K562 (cell line): ENCODE data around the gene RXRA. TPM values are rescaled to one million over a fixed set of nuclear protein-coding genes. Genes with fewer than 3 reads are reported as not detected.

ENCODE experiments used
- E2F6 ChIP-seq, 2 experiments: IDR thresholded peaks; 2 replicates each; pipeline ENCODE4 v1.6.1; 2011; ENCODE audit warnings: borderline replicate concordance in 1 of 2, control low read depth in 1 of 2, low read depth in 1 of 2, low read length in 1 of 2, mild to moderate bottlenecking in 1 of 2, mixed read lengths in 1 of 2, moderate library complexity in 1 of 2; ENCODE audit not compliant: insufficient read depth in 1 of 2, insufficient read length in 1 of 2, poor library complexity in 1 of 2, severe bottlenecking in 1 of 2; ENCODE audit errors: extremely low read depth in 1 of 2
- FOXA3 ChIP-seq, 2 experiments: fragments of 450-650 bp in 1 of 2; sonication (generic) in 1 of 2; formaldehyde crosslinking; IDR thresholded peaks in 1 of 2; conservative IDR thresholded peaks in 1 of 2; 2 replicates each; pipeline versions ENCODE4 v1.4.0 to v1.8.0; 2020 to 2022; ENCODE audit warnings: mild to moderate bottlenecking in 2 of 2, missing genetic modification reagents in 1 of 2
- HDAC3 ChIP-seq: fragments of 450-650 bp; IDR thresholded peaks from 2 replicates; pipeline ENCODE4 v1.6.1; 2018; ENCODE audit warnings: borderline replicate concordance, mild to moderate bottlenecking, moderate library complexity; ENCODE audit not compliant: partially characterized antibody
- NONO ChIP-seq, 2 experiments: fragments of 200-400 bp in 1 of 2; fragments of 450-650 bp in 1 of 2; formaldehyde crosslinking in 1 of 2; IDR thresholded peaks; 2 replicates each; pipeline ENCODE4 v1.6.1; 2017; ENCODE audit warnings: low read depth in 2 of 2, mild to moderate bottlenecking in 2 of 2, moderate library complexity in 2 of 2, low read length in 1 of 2
- PHF20 ChIP-seq: fragments of 450-650 bp; IDR thresholded peaks from 2 replicates; pipeline ENCODE4 v1.6.1; 2018; ENCODE audit not compliant: partially characterized antibody
- RAD51 ChIP-seq: fragments of 450-650 bp; IDR thresholded peaks from 2 replicates; pipeline ENCODE4 v1.7.1; 2016; ENCODE audit warnings: low read depth, mild to moderate bottlenecking, borderline replicate concordance
- SMAD2 ChIP-seq: fragments of 150-350 bp; IDR thresholded peaks from 2 replicates; pipeline ENCODE4 v1.6.1; 2014; ENCODE audit warnings: low read depth, mild to moderate bottlenecking, low read length
- TBP ChIP-seq: optimal IDR thresholded peaks from 2 replicates; pipeline ENCODE3; 2011; ENCODE audit warnings: low read depth, low read length, improper control_type of control experiment
- TEAD1 ChIP-seq, 2 experiments: fragments of 450-650 bp in 1 of 2; sonication (generic) in 1 of 2; formaldehyde crosslinking; IDR thresholded peaks; 2 replicates each; pipeline versions ENCODE4 v1.4.0 to v1.8.0; 2020 to 2022; ENCODE audit warnings: mild to moderate bottlenecking in 2 of 2, missing genetic modification reagents in 1 of 2
- YY1 ChIP-seq, 3 experiments: IDR thresholded peaks; 2 replicates each; pipeline ENCODE4 v1.6.1; 2011; ENCODE audit warnings: low read length in 2 of 3, mild to moderate bottlenecking in 2 of 3, moderate library complexity in 2 of 3, borderline replicate concordance in 1 of 3, control low read depth in 1 of 3, low read depth in 1 of 3; ENCODE audit not compliant: insufficient read depth in 3 of 3, insufficient replicate concordance in 2 of 3, control insufficient read depth in 1 of 3, insufficient read length in 1 of 3; ENCODE audit errors: extremely low read depth in 1 of 3
- ZNF668 ChIP-seq: fragments of 250-450 bp; sonication (Bioruptor Pico); IDR thresholded peaks from 2 replicates; pipeline ENCODE4 v1.8.0; 2022; ENCODE audit warnings: mild to moderate bottlenecking, inconsistent platforms
- polyA plus RNA-seq, 8 experiments: library from polyadenylated mRNA; depleted of rRNA in 4 of 8; stranded (reverse) in 5 of 8; unstranded in 3 of 8; fragments of >200 nt; fragmentation: Nextera tagmentation in 2 of 8; fragmentation: Illumina TruSeq in 1 of 8; extraction: Ambion mirVana in 2 of 8; extraction: Trizol in 1 of 8; gene quantifications; 2 replicates each; pipeline versions ENCODE4 v1.2.1 to v1.2.3, GENCODE V29; 2011 to 2014; ENCODE audit warnings: inconsistent platforms in 1 of 8, missing spikeins in 1 of 8
- total RNA-seq, 7 experiments: library from RNA; depleted of rRNA in 6 of 7; stranded (reverse); fragments of >200 nt in 6 of 7; fragmentation: Illumina TruSeq in 2 of 7; extraction: Trizol in 2 of 7; gene quantifications; 2 replicates each; pipeline versions ENCODE4 v1.2.1 to v1.2.3, GENCODE V29; 2011 to 2021; ENCODE audit warnings: low replicate concordance in 1 of 7
- TF ChIP-seq, protein P1 (sequence below): sonication (generic); formaldehyde crosslinking; IDR thresholded peaks from 2 replicates; pipeline ENCODE4 v1.9.0; 2022; ENCODE audit warnings: mild to moderate bottlenecking, missing genetic modification reagents
- TF ChIP-seq, protein P2 (sequence below): sonication (generic); formaldehyde crosslinking; IDR thresholded peaks from 2 replicates; pipeline ENCODE4 v1.8.0; 2023; ENCODE audit warnings: mild to moderate bottlenecking, missing genetic modification reagents
- TF ChIP-seq, protein P3 (sequence below): sonication (generic); formaldehyde crosslinking; IDR thresholded peaks from 2 replicates; pipeline ENCODE4 v1.9.0; 2022; ENCODE audit warnings: mild to moderate bottlenecking, missing genetic modification reagents

Gene RXRA
- total and polyA plus RNA-seq, 9 of the 15 experiments (the other 6 are each of a cell fraction or from before 2014, with no cell fraction given): 0.35 to 23.6 (median 4.6) TPM

DNA sequence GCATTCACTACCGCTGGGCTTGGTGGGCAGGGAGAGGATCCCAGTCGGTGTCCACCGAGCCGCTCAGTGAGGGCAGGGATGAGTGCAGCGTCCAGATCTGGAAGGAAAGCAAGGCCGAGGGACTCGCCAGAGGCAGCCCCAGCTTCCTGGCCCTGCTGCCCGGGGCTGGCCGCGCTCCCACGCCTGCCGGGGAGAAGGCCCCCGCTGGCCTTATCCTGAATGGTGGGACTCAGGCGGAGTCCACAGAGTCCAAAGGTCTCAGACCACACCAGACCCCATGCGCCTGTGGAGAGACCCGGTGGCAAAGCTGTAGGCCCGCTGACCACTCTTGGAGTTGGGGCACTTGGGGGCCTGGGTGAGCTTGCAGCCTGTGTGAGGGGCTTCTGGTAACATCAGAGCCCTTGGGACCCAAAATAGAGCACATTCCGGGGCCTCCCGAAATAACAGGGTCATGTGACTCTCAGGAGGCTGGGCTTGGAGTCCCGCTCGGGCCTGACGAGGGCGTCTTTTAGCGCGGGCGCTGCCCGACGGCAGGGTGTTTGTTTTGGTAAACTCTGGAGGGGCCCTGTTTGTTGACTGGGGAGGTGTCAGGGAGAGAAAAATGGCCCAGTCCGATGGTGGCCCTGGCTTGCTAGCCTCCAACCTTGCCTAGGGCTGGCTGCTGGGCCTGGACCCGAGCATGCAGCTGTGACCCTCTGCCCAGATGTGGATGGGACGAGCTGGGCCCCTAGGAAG, 2.8 kb downstream of the RXRA start (continued):
- TF ChIP-seq, protein P1, sequence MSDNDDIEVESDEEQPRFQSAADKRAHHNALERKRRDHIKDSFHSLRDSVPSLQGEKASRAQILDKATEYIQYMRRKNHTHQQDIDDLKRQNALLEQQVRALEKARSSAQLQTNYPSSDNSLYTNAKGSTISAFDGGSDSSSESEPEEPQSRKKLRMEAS (CRISPR knock-in tag): 0 out of 2 replicates have a peak, but pooled peaks have one; percentile 29
- TF ChIP-seq SMAD2: no peak
- TF ChIP-seq YY1 (IDR thresholded peaks at IDR 0.05; ENCODE audit: borderline replicate concordance in 1 of 3, control insufficient read depth in 1 of 3, extremely low read depth in 1 of 3, insufficient read depth in 3 of 3, insufficient read length in 1 of 3, insufficient replicate concordance in 2 of 3, low read depth in 1 of 3, low read length in 2 of 3): no peak
- no peak for TF ChIP-seq NONO (IDR thresholded peaks at IDR 0.05; ENCODE audit: low read depth in 2 of 2, low read length in 1 of 2)
- TF ChIP-seq, protein P2, sequence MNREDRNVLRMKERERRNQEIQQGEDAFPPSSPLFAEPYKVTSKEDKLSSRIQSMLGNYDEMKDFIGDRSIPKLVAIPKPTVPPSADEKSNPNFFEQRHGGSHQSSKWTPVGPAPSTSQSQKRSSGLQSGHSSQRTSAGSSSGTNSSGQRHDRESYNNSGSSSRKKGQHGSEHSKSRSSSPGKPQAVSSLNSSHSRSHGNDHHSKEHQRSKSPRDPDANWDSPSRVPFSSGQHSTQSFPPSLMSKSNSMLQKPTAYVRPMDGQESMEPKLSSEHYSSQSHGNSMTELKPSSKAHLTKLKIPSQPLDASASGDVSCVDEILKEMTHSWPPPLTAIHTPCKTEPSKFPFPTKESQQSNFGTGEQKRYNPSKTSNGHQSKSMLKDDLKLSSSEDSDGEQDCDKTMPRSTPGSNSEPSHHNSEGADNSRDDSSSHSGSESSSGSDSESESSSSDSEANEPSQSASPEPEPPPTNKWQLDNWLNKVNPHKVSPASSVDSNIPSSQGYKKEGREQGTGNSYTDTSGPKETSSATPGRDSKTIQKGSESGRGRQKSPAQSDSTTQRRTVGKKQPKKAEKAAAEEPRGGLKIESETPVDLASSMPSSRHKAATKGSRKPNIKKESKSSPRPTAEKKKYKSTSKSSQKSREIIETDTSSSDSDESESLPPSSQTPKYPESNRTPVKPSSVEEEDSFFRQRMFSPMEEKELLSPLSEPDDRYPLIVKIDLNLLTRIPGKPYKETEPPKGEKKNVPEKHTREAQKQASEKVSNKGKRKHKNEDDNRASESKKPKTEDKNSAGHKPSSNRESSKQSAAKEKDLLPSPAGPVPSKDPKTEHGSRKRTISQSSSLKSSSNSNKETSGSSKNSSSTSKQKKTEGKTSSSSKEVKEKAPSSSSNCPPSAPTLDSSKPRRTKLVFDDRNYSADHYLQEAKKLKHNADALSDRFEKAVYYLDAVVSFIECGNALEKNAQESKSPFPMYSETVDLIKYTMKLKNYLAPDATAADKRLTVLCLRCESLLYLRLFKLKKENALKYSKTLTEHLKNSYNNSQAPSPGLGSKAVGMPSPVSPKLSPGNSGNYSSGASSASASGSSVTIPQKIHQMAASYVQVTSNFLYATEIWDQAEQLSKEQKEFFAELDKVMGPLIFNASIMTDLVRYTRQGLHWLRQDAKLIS (CRISPR knock-in tag): 0 out of 2 replicates have a peak, but pooled peaks have one; percentile 38
- TF ChIP-seq TEAD1 (CRISPR knock-in tag; IDR thresholded peaks at IDR 0.05): peak in 1 of 2 experiments; percentile 79; a peak in 1 of 4 replicates
- no peak for TF ChIP-seq ZNF668 (CRISPR knock-in tag)
- TF ChIP-seq PHF20: no peak
- TF ChIP-seq HDAC3: no peak
- TF ChIP-seq, protein P3, sequence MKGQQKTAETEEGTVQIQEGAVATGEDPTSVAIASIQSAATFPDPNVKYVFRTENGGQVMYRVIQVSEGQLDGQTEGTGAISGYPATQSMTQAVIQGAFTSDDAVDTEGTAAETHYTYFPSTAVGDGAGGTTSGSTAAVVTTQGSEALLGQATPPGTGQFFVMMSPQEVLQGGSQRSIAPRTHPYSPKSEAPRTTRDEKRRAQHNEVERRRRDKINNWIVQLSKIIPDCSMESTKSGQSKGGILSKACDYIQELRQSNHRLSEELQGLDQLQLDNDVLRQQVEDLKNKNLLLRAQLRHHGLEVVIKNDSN (CRISPR knock-in tag): peak; percentile 88
- no peak for TF ChIP-seq TBP
- TF ChIP-seq E2F6 (IDR thresholded peaks at IDR 0.05; ENCODE audit: borderline replicate concordance in 1 of 2, extremely low read depth in 1 of 2, insufficient read depth in 1 of 2, insufficient read length in 1 of 2, low read depth in 1 of 2, low read length in 1 of 2, poor library complexity in 1 of 2, severe bottlenecking in 1 of 2): peak in 1 of 2 experiments; percentile 16
- peak; percentile 70 for TF ChIP-seq RAD51
- TF ChIP-seq FOXA3 (CRISPR knock-in tag; conservative IDR thresholded peaks at IDR 0.05 in 1 of 2, IDR thresholded peaks at IDR 0.05 in 1 of 2): 0 out of 4 replicates have a peak, but pooled peaks of 1 of the 2 experiments have one; percentile 14
